NOMO-1 (cell line): ENCODE results near the gene DNAH2.

ENCODE experiments used
- DNase-seq, 2 experiments: peaks; one replicate each; lab custom pipeline; 2025; ENCODE audit not compliant: unreplicated experiment in 2 of 2; lab: John Stamatoyannopoulos, UW

DNAH2 gene

DNA sequence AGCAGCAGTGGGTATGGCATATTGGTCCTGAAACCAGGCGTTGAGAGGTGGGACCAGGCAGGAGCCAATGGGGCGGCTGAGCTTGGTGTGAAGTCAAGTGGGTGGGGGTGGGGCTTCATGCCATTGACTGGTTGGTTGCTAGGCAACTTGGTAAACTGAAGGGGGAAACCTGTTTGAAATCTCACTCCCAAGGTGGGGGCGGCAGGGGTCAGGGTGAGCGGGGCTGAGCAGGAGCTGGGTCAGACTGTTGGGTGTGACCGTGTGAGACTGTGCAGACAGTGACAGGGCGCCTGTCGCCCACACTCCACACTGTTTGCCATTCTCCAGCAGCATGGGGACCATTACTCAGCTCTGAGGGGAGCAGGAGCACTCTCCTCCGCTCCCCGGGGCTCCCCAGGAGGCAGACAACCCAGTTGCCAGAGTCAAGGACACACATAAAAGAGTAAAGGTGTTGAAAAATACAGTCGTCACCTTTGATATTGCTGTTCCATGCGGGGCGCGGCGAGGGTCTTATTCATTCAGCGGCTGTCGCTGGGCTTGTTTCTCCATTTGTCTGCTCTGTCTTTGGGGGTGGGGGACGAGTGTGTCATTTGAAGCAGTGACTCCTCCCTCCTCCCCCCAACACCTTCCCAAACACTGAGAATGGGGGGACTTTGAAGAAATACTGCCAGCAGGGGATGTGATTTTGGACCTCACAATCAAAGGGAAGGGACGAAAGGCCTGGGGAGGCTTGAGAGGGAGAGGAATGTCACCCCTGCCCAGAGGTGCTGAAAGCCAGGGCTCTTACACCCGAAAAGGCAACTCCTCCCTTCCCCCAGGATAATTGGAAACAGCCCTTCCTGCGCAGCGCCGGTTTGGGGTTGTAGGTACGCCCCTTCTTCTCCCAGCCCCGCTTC is 13.7 kb upstream of the DNAH2 start:
- DNase-seq: no peak

DNA sequence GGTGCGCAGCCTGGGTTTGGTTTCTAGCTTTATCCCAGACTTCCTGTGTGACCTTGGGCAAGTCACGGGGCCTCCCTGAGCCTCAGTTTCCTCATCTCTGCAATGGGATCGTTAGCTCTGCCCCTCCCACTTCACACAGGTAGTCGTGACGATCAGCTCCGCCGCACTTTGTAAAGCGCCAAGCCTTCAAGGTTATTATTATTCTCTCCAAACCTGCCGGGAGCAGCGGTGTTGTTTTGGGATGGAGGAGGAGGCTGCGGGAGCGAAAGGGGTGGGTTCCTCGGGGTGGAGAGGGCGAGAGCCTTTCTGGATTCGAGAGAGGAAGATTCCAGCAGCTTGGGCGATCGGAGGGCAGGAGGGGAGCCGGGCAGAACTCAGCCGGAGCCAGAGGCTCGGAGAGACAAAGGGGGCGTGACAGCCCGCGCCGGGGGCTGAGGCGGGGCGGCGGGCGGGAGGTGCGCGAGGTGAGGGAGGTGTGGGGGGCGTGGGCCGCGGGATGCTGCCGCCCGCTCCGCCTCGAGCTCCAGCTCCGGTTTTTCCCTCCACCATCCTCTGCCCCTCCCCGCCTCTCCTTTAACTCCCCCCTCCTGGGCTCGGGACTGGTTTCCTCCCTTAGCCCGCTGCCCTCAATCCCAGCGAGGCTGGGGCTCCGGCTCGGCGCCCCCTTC is 12.8 kb upstream of the DNAH2 start, which contains the start of gene EFNB3:
Gene EFNB3, plus strand, starts transcription at position 602 of the 668 bp plus-strand sequence. CDS start 397 bp downstream, outside the sequence.
- no peak for DNase-seq

DNA sequence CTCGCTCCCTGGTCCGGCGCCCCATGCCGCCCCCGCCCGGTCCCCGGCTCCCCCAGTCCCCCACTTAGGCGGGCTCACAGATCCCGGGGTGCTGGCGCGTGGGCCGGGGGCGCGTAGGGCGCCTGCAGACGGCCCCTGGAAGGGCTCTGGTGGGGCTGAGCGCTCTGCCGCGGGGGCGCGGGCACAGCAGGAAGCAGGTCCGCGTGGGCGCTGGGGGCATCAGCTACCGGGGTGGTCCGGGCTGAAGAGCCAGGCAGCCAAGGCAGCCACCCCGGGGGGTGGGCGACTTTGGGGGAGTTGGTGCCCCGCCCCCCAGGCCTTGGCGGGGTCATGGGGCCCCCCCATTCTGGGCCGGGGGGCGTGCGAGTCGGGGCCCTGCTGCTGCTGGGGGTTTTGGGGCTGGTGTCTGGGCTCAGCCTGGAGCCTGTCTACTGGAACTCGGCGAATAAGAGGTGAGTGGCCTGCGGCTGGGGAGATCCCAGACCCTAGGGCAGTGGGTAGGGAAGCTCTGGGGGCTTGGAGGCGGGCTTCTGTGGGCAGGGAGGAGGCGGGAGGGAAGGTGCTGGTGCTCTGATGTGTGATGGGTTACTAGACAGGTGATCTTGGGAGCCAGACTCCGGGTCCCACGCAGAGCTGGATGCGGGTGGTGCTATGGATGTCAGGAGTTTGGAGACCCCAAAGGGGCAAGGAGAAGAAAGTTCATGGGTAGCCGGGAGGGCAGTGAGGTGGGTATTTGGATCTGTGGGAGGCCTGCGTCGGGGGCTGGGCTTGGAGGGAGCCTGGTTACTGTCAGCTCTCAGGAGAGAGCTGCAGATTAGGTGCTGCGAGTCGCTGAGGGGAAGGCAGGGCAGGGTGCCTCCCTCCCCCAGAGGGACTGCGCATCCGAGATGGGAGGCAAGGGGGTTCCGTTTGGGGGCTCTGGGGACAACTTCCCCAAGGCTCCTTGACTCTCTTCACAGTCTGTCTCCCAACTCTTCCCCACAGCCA is 12.0 kb upstream of the DNAH2 start:
- no peak for DNase-seq

DNA sequence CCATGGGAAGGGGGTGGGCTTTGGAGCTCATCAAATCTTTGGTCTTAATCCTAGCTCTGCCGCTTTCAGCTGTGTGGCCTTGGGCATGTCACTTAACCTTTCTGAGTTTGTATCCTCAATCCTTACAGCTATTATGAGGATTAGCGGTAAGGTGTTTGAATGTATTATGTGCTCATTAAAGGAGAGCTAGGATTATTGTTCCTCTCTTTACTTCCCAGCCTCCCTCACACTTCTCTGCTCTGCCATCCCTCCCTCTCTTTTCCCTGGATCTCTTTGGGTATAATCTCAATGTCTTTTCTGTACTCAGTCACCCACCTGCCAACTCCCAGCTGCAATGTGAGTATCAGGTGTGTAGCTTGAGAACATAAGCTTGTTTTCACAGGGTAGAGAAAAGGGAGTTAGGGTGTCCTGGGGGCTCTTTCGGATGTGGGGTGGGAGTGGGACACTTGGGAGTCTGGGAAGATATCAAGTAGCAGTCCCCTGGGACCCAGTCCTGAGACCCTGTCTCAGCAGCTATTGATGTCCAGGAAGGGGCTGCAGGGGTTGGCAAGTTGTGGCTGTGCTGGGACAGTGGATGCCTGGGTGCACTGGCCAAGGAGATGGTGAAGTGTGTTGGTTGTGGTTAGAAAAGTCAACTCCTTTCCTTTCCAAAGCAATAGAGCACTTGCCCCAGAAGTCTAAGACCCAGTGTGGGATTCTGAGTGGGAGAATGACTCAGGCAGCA is 10.8 kb upstream of the DNAH2 start:
- DNase-seq: no peak

DNA sequence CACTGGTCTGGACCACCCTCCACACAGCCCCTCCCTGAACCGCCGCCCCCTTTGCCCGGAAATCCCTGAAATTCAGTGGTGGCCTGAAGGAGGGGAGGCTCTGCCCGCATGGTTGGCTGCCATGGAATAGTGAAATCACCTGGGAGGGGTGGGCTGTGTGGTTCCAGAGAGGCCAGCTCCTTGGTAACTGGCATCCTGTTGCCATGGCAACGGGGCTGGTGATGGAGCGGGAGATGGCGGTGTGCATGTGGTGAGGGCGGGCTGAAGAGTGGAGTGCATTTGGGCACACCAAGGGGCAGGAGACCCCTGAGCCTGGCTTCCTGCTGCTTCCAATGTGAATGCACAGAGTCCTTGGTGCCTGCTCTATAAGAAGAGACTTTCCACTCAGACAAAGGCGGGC is 10.1 kb upstream of the DNAH2 start:
- no peak for DNase-seq

DNA sequence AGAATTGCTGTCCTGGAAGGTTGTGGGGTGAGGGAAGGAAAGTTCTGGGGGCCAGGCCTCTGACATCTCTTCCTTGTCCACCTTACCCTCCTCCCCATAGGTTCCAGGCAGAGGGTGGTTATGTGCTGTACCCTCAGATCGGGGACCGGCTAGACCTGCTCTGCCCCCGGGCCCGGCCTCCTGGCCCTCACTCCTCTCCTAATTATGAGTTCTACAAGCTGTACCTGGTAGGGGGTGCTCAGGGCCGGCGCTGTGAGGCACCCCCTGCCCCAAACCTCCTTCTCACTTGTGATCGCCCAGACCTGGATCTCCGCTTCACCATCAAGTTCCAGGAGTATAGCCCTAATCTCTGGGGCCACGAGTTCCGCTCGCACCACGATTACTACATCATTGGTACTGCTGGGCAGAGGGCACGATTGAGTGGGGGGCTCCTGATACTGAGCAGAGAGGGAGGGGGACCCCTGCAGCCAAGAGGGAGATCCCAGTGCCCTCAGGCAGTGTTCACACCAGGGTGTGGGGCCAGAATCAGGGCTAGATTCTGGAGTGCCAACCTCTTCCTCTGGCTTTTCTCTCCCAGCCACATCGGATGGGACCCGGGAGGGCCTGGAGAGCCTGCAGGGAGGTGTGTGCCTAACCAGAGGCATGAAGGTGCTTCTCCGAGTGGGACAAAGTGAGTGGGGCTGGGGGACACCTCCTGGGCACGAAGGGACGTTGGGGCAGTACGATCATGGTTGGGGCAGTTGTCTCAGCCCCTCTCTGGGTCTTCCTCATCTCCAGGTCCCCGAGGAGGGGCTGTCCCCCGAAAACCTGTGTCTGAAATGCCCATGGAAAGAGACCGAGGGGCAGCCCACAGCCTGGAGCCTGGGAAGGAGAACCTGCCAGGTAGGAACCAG is 9.4 kb upstream of the DNAH2 start:
- no peak for DNase-seq

DNA sequence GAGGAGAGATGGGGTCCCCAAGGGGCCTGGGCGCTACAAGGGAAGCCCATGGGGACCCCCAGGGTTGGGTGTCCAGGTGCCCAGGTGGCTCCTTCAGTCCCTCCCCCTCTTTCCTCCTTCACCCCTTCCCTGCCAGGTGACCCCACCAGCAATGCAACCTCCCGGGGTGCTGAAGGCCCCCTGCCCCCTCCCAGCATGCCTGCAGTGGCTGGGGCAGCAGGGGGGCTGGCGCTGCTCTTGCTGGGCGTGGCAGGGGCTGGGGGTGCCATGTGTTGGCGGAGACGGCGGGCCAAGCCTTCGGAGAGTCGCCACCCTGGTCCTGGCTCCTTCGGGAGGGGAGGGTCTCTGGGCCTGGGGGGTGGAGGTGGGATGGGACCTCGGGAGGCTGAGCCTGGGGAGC is 8.5 kb upstream of the DNAH2 start:
- no peak for DNase-seq

DNA sequence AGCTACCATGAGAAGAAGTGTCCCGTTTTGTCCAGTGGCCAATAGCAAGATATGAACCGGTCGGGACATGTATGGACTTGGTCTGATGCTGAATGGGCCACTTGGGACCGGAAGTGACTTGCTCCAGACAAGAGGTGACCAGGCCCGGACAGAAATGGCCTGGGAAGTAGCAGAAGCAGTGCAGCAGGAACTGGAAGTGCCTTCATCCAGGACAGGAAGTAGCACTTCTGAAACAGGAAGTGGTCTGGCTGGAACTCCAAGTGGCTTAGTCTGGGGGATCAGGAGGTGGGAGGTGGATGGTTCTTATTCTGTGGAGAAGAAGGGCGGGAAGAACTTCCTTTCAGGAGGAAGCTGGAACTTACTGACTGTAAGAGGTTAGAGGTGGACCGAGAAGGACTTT is 7.2 kb upstream of the DNAH2 start:
- DNase-seq: no peak

DNA sequence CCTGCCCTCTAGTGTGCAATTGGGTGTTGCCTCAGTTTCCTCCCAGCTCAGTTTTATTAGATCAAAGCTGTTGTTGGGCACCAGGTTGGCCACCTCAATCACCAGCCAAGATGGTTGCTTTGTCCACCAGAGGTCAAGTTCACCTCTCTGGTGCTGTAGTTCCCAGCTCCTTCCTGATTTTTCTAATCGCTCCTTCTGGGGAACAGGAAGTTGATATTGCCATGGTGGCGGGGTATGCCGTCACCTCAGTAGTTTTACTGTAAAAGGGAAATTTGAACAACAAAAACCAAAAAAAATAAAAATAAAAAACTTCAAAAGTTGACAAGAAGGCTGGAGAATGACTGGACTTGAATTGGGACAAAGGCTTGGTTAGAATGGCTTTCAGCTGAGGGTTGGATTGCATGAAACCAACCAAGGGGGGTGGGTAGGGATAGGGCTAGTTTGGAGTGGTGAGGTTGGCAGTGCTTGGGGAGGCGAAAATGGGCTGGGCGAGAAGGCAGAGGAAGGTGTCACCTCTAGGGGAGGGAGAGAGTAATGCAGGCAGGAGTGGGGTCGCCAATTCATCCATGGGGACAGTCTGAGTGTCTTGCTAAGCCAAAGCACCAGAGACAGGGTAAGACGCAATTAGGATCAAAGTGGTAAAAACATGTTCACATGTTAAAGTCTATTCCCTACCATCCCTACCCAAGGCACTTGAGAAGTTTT is 6.3 kb upstream of the DNAH2 start:
- DNase-seq: no peak

DNA sequence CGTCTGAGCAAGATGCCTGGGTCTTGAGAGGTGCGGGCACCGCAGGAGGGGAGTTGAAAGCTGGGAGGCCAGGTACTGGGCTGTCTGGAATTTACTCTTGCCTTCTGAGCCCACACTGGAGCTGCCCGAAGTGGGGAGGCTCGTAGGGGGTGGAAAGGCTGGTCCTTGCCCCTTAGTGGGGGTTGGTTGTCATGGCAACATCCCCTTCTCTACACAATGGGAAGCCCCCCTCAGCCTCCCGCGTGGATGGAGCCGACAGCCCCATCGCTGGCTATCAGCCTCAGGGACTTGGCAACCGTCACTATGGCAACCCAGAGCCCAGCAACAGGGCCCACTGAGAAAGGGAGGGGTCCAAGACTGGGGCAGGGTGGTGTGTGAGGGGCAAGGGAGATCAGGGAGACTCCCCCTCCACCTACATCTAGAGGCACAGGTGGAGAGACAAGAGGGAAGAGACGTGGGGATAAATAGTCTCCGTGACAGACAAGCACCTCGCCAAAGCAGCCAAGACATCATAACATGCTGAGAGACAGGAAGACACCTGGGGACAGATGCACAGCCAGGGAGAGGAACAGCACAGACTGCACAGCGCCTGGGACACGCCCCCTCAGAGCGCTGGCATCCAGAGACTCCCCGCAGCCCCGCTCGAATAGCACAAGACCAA is 5.3 kb upstream of the DNAH2 start:
- no peak for DNase-seq

DNA sequence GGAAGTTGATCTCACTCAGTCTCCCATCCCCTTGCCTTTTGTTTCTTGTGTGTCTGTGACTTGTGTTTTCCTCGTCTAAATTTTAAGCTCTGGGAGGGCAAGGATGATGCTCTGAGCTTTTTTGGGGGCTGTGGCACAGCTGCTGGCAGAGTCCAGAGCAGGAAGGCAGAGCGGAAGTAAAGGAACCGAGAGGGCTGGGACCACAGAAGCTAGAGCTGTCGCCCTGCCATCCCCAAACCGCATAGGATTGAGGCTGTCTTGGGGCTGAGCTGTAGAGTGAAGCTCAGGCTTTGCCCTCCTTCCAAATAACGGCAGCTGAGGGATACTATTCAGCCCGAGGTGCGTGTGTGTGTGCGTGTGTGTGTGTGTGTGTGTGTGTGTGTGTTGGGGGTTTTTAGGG is 3.8 kb upstream of the DNAH2 start:
- no peak for DNase-seq

DNA sequence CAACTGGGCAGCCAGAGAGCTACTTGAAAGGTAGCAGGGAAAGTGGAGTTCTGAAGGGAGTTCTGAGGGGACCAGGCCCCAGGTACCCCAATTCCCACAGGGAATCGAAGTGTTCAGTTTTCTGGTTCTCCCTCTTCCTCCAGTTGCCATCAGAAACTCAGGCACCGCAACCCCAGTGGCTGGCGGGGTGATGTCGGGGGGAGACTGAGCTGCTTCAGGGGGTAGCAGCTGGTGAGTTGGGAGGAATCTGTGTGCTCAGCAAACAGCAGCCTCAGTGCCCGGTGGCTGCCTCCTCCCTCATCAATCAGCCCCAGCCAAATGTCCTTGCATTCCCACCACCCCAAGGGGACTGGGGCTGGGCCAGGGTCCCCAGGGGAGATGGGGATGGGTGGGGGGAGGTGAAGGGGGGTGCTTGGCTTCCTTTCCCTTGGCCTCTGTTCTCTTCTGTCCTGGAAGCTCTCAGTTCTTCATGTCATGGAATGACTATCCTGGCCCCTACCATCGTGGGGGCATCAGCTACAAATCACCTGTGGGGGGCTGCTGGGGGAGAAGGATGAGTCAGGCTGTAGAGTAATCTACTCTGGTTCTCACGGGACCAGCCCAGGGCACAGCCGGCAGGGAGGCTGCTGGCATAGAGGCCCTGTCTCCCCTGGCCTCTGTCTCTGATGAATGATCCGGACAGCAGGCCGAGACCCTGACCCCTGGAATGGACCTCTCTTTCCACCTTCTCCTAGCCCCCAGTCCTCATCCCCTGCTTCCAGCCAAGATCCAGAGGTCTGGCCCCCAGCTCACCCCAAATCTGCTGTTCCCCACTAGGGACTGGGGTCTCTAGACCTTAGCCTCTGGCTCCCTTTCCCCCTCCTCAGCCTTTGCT is 2.6 kb upstream of the DNAH2 start:
- no peak for DNase-seq

DNA sequence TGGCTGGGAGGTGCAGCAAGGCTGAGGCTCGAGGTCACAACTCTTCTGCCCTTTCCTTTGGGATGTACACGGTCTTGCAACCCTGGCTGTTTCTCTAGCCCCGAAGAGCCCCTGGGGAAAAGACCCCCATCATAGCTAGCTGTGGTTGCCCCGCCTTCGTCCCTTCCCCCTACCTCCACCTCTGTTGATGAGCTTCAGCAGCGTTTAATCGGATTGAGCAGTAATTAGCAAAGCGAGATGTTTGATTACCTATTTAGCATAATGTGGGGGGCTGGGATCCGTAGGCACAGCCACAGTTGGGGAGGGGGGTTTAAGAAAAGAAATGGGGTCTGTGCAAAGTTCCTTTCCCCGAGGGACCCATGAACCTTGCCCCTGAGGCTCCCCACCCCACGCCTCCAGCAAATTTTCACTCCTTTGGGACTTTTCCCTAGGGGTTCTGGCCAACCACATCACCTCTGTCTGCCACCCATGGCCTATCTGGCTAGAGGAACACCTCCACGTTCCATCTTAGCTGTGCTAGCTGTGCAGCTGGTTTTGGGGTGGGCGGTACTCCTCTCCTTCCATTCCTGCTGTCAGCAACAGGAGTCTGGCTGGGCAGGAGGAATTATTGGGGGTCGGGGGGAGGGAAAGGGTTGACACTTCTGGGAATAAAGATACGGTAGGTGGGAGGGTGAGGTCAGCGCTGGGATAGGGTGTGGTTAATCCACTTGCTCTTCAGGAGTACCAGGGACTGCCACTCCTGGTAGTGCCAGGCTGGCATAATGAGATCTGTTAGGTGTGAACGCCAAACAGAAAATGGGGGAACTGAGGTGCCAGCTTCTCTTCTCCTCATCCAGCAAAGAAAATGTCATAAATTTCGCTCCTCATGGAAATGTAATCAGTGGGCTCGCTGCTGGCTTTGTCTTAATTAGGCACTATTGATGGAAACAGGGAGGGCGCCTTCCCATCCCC is 1.3 kb upstream of the DNAH2 start:
- no peak for DNase-seq

DNA sequence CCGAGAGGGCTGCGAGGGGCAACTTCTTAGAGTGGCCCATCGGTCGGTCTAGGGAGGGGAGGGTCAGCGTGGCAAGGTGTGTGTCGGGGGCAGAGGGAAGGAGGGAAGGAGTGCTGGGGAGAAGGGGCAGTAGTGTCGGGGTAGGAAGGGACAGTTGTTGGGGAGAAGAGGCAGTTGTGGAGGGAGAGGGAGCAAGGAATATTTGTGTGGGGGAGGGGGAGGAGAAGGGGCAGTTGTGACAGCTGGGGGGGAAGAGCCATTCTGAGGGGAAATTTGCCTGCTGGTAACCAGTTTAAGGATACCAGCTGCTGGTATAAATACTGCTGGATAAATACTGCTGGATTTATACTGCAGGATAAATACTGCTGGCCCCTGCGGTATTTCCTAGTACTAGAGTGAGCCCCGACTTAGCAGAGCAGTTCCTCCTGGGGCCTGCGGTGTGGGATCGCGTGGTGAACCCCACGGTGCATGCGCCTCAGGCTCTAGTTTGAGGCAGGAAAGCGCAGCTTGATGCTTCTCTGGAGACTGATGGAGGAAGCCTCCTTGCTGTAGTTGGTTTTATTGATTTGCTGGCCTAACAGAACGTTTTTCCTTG is 309 bp downstream of the DNAH2 start:
- DNase-seq: no peak

DNA sequence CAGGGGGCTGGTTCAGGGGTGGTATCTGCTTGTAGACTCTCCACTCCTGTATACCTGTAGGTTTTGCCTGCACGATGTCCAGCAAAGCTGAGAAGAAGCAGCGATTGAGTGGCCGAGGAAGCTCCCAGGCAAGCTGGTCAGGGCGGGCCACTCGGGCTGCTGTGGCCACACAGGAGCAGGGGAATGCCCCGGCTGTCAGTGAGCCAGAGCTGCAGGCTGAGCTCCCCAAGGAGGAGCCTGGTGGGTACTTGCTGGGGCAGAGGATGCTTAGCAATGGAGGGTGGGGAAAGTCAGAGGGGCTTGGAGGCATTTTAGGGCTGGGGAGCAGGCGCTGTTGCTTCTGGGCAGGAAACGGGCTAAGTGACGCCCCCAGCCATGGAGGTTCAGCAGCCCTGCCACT is 2.1 kb downstream of the DNAH2 start:
- no peak for DNase-seq

DNA sequence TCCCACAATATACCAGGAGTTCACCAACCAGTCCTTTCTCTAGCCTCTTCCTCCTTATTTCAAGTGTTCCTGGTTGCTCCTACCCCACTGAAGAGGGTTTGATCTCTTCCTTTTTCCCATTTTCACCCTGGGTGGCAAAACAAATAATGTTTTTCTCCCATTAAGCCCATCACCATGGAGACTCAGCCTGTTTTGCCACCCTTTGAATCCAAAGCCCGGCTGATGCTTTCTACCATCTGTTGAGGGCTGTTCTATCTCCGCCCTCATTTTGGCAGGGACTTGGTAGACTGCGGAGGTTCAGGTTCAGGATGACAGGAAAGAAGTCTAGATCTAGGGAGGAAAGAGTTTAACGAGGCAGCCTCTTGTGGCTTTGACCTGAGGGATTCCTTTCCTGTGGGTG is 2.6 kb downstream of the DNAH2 start:
- DNase-seq: no peak
